CD4-positive, alpha-beta T cell treated with Interferon gamma for 1 hour (primary cell): ENCODE data around the gene LRRC74A.

Source experiments
- DNase-seq: peaks from one replicate; pipeline ENCODE4 v3.0.0-alpha.2; 2020

LRRC74A gene

DNA sequence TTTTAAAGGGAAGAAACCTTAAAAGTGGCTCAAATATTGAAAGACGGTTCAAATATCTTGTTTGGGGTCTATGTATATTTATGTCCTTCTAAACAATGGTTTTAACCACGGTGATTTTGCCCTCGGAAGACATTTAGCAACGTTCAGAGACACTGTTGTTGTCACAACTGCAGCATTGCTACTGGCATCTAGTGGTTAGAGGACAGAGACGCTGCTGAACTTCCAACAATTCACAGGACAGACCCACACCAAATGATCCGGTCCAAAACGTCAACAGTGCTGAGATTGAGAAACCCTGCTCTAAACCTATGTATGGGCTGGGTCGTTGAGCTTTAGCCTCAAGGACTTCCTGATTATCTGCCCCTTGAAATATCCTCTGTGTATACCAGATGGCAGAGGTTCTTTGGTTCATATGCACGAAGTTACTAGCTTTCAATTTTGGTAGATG is 15.2 kb upstream of the LRRC74A start:
- peak; percentile 26 for DNase-seq

DNA sequence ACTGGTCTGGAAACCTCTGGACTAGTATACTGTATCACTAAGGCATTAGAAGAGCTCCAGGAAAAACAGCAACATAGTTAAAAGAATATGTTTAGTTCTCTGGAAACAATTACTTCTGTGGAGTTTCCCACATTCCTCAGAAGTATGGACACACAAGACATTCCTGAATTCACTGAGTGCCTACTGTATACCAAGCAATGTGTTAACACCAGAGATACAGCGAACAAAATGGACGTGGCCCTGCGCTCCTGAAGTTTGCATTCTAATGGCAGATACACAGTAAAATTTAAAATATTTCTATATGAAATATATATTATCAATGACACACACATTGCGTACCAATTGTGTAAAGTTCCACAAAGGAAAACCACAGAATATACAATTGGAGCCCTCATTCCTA is 14.6 kb upstream of the LRRC74A start:
- no peak for DNase-seq

- DNase-seq: no peak
Measured at GRCh38 chr14:76812093-76812421, 14.2 kb upstream of the LRRC74A start.

GRCh38 chr14:76812422-76813383 is 13.5 kb upstream of the LRRC74A start, which contains the start of gene ANGEL1:
Gene ANGEL1, minus strand, starts transcription at chr14:76812882. Its CDS starts 55 bp downstream, at chr14:76812827.
- peak; percentile 96 for DNase-seq

DNA sequence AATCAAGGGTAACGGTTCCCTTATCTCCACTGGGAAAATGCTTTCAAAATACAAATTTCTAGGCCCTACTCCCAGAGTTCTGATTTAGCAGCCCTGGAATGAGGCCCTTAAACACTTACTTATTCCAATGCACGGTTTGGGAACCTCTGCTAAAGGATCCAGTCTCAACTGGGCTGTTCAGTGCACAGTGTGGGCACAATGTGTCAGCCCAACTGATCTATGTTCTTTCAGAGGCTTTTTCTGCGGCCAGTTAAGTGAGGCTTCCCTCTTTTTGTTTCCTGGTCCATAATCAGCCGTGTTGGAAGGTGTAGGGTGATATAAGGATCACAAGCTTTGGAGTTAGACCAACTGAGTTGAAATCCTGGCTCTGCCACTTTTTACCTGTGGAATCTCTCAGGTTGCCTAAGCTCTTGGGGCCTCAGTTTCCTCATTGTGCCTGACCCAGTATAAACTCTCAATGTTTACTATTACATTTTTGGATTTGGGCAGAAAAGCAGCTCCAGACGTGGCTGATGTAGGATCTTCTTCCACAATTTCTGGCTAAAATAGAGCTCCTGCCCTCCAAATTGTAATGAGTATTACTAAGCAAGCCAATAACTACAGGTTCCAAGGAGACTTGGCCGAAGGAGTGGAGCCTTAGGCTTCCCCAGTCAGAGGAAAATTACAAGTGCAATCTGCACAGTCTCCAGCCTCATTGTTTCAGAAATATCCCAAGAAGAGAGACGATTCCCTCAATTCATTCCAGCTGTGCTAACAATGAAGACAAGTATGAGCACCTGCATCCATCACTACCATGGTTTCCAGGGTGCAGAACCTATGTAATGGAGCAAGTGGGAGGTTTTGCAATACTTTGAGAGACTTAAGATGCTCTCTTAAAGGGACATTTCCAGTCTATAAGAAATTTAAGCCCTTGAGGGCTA is 11.2 kb upstream of the LRRC74A start:
- DNase-seq: no peak

DNA sequence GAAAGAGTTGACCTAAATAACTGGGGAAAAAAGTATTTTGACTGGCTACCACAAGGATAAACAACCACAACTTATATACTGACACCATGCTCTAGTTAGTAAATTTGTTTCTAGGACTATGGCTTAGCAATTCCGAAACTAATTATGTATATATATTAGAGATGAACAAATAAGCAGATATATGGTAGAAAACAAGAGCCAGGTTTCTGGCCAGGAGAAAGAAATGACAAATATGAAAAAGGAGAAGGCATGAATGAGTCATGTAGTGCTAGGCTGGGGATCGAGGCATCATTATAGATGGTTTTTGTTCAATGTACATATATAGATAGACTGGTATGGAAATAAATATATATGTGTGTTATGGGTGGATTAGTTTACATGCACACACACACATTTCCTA is 5.5 kb upstream of the LRRC74A start:
- no peak for DNase-seq

- DNase-seq: no peak
Measured at GRCh38 chr14:76827696-76828296, 1.6 kb downstream of the LRRC74A start.

GRCh38 chr14:76828339-76829012 is 2.3 kb downstream of the LRRC74A start:
- DNase-seq: no peak

GRCh38 chr14:76829013-76829365 is 2.8 kb downstream of the LRRC74A start:
- DNase-seq: peak; percentile 18

GRCh38 chr14:76829650-76830421 is 3.6 kb downstream of the LRRC74A start:
- no peak for DNase-seq

DNA sequence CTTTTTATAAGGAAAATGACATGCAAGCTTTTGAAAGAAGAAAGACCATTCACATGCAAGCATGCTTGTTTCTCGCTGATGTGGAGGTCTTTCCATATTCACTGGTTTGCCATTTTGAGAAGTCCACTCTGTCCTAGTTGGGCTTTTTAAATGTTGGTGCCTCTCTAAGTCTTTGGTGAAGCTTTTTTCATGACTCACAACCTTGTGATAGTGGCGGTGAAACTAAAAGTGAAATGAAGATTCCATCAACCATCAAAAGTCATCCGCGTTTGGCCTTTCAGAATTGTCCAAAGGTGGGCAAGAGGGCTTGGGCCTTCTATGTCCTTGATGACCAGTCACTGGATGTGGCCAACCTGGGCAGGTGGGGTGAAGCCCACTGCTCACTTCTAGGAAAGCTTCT is 4.3 kb downstream of the LRRC74A start:
- no peak for DNase-seq

- no peak for DNase-seq
Measured at GRCh38 chr14:76832503-76832988, 6.3 kb downstream of the LRRC74A start.

DNA sequence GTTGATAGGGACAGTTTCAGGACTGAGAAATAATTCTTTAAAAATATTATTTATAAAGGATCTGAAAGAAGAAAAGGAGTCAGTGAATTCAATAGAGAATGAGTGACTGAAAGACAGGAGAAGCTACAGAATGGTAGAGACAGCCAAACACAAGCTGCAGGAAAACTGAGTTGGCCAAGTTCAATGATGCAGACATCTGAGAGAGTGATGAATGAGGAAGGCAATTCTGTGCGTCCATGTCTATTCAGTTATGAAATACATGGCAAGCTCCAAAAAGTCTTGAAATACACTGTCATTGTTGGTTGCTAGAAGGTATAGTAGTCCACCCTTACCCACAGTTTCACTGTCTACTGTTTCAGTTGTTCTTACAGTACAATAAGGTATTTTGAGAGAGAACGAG is 6.8 kb downstream of the LRRC74A start:
- no peak for DNase-seq

GRCh38 chr14:76834241-76834661 is 8.0 kb downstream of the LRRC74A start:
- DNase-seq: no peak

- DNase-seq: no peak
Measured at GRCh38 chr14:76836029-76836630, 9.9 kb downstream of the LRRC74A start.

DNA sequence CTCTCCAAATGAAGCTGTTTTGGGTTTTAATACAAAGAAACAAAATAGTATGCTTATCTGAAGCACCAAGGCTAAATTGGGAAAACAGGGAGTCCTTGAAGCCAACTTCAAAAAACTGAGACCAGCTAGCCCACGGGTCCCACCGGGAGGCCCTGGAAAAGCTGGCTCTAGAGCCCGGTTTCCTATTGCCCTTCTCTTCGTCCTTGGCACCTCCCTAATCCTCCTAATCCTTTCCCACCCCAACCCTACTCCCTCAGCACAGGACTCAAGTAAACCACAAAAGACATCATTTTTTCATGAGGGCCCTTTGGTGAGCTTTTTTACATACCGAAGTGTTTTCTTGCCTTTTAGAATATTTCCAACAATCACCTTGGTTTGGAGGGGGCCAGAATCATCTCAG is 11.3 kb downstream of the LRRC74A start:
- DNase-seq: no peak

DNA sequence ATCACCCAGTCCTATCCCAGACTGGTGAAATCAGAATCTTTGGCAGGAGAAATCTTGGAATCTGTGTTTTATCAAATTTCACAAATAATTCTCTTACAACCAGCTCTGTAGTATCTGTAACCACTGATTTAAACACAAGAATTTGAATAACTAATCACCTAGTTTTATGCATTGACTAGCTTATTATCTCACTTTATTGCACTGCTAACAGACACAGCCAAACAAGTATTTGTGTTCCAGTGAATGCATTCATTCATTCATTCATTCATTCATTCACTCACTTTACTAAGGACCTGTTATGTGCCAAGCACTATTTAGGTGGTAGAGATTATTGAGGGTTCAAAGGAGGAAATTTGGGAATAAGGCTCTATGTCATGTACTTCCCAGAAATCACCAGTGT is 16.2 kb downstream of the LRRC74A start:
- DNase-seq: no peak

- DNase-seq: peak; percentile 69
Measured at GRCh38 chr14:76844223-76844622, 18.0 kb downstream of the LRRC74A start.

GRCh38 chr14:76846331-76847047 is 20.3 kb downstream of the LRRC74A start:
- no peak for DNase-seq

- no peak for DNase-seq
Measured at GRCh38 chr14:76848879-76849278, 22.7 kb downstream of the LRRC74A start.

- DNase-seq: no peak
Measured at GRCh38 chr14:76855066-76855465, 28.9 kb downstream of the LRRC74A start.
